GM20431 (cell line): ENCODE results near the gene WDR20.

Experiments used
- in situ Hi-C: fragments of 300-500 bp; cut with MseI, MboI; formaldehyde crosslinking; loops from one replicate; pipeline ENCODE4 v1.15.0; 2020; ENCODE audit warnings: low sequenced_read_pairs; ENCODE audit not compliant: unreplicated experiment

The WDR20 gene

DNA sequence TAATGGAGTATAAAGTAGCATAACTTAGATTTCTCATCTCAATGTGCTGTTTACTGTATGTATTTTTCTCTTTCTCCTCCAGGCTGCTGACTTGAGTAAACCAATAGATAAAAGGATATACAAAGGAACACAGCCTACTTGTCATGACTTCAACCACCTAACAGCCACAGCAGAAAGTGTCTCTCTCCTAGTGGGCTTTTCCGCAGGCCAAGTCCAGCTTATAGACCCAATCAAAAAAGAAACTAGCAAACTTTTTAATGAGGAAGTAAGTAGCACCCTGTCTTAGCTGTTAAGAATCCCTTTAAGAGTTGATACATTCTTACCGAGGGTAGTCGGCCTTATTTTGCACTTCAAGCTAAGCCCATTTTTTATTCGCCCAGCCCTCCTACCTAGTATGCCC, 55.2 kb downstream of the WDR20 start:
- in situ Hi-C loops: no loop called here

DNA sequence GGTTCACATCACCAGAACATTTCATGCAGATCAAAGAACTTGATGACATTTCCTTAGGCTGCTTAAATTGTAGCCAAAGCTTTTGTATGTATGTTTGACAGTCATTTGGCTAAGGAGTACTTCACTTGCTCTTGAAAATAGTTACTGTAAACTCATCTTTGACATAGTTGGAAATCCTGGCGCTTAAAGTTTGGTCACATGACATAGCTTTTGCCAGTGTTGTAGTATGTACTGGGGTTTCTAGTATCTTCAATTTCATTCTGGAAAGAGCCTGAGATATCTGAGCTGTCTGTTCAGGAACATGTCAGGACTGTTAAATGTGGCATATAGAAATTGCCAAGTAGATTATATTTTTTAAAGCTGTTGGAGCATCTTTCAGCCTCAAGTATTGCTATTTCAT, 55.7 kb downstream of the WDR20 start:
- in situ Hi-C loops: no loop called here

DNA sequence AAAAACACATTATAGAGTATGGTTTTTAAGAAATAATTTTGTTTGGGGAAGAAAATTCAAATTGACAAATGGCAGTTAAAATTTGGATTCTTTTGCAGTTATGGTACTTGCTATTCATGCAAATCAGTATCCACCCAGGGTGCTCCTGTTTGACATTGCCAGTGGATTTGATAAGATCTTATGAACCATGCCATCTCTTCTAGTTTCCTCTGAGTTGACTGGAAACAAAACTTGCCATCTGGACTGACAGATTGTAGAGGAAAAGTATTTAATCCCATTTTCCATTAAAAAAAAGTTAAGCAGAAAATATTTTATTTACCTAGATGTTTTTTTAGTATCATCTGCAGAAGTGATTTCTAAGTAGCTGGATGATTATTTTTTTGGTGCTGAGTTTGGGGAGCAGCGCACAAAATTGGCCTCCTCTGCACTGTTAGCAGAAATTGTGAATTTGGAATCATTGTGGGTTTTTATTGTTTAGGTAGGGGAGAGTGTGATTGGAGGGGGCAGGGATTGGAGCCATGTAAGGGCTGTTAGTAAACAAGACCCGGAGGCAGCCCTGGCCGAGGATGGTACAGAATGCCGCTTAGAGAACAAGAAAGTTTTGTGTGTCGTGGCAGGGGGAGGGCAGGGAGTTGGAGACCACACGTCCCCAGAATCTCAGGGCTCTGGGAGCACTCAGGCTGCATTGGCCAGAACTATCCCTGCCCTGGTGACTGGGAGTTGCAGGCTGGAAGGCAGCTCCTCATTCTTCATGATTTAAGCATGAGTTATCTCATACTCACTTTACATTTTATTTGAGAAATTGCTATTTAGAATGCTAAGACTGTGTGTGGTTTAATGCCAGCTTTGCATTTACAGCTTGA, 56.6 kb downstream of the WDR20 start:
- in situ Hi-C loops: no loop called here

DNA sequence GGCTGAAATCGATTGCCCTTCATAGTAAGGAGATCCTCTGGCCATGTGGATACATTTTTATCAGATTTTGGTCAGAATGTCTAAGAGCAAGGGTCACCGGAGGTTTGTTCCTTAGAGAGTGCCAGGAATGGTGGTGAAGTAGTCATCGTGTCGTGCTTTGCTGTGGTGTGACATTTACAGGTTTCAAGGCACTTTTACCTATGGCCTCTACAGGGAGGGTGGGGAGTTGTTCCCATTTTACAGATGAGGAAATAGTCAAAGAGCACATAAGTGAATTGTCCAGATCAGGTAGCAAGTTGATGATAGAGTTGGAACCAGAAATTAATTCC, 57.2 kb downstream of the WDR20 start:
- in situ Hi-C loops: no loop called here

DNA sequence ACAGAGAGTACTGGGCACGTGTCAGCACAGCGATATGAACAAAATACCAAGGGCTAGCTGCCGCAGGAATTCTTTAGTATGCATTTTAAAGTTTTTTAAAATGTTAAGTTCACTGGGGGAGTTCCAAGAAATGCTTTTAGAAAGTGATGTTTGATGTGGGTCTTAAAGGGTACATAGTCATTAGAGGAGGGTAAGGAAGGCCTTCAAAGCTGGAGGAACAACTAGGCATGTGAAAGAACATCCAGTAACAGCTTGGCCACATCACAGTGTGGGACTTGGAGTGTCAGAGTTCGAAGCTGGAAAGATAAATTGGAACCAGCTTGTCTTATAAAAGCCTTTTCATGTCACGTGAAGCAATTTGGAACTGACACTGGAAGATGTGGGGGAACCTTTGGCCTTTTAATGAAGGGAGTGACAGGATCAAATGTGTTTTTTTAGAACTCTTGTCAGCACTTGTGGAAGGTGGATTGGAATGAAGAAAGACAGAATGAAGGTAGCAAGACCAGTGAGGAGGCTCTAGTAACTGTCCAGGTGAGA, 57.7 kb downstream of the WDR20 start:
- in situ Hi-C loops: no loop called here

DNA sequence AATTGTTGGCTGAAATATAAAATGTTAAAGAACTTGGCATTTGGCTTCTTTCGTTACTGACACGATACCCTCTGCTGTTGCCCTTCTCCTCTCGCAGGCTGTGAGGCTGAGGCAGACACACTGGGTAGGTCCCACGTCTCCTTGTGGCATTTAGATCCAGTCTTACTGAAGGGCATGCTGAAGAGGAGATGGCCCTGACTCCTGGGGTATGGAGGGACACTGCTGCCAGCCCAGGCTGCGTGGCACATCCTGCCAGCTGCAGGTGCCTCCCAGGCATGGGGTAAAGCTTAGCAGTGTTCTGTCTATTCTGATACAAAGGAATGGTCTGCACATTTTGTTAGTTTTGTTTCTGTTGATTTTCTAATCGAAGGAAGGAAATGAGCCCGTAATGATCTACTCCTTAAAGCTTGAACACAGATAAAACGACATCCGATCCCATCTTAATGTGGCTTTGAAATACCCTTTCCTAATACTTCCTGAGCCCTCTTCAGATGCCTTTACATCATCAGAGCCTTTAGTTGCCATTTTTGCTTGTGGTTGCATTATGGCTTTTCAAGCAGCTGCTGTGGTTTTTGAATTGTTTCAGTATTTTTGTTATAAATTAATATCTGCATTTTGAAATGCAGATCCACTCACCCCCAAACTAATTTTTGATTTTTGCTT, 61.1 kb downstream of the WDR20 start:
- in situ Hi-C loops: no loop called here

DNA sequence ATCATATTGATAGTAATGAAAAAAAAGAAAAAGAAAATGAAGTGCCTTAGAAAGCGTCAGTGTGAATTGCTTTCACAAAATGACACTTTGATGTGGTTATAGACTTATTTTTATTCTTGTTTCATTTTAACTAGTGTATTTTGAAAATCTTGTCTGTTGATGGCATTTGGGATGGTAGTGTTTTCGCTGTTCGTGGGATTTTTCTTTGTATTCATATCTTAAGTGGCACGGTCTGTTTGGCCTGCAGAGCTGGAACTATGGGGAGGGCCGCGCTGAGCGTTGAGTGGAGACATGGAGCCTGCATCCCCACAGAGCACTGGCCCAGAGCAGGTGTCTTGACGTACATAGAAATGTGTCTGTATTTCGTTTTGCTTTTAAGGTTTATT, 61.6 kb downstream of the WDR20 start:
- in situ Hi-C loops: no loop called here

DNA sequence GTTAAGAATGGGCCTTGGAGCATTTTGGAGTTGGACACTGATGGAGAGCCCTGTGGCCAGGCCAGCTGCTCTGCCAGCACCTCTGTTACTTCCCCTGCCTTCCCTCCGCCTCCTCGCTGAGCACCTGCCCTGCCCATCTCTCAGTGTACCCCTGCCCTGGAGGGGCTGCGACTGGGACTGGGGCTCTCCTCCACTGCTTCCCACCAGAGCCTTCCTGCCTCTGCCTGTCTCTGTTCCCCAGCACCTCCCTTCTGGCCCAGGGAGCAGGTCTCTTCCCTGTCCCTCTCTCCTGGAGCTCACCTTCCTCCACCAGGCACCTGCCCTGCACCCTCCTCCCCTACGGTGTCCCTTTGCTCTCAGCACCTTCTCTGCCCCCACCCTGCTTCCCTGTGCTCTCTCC, 62.1 kb downstream of the WDR20 start:
- in situ Hi-C loops: no loop called here

DNA sequence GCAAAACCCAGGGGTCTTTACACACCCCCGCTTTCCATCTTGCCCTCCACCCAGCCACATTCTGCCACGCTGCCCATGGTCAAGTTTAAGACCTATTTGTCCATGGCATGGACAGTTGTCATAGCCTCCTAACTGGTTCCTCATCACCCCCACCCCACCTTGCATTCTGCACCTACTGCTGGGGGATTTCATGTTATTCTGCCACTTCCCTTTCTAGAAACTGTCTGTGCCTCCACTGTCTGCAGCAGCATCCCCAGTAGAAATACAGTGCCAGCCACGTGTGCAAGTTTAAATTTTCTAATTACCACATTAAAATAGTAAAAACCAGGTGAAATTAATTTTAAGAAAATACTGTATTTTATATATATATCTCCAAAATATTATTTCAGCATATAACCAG, 63.2 kb downstream of the WDR20 start:
- in situ Hi-C loops: no loop called here

DNA sequence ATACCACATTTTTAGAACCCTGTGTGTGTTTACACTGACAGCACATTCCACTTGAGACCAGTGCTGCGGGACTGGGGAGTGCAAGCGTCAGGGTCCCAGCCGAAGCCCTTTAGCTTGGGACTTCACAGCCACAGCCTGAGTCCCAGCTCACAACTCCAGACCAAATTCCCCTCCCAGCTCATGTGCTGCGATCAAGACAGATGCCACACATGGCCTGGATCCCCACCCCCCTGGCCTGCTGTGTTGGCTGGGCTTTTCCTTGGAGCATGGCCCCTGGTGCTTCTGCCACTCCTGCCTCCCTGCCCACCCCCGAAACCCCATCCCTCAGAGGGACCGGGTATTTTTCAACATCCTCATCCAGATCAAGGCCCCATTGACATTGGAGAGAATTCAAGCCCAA, 63.7 kb downstream of the WDR20 start:
- in situ Hi-C loops: no loop called here

DNA sequence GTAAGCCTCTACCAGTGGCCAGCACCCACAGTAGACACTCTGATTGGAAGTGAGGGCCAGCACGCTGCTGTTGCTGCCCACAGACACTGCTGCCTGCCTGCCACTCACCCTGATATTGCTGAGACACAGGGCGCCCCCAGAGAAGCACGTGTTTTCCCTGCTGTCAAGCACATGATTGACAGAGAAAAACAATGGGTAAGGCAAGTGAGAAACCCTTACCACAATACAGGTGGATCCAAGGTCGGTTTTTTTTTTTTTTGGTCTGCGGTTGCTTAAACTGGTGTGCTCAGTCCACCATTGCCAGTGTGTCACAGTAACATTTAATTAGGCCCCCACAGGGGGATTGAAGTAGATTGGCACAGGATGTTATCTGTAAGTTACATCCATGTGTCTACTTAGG, 65.9 kb downstream of the WDR20 start:
- in situ Hi-C loops: no loop called here

DNA sequence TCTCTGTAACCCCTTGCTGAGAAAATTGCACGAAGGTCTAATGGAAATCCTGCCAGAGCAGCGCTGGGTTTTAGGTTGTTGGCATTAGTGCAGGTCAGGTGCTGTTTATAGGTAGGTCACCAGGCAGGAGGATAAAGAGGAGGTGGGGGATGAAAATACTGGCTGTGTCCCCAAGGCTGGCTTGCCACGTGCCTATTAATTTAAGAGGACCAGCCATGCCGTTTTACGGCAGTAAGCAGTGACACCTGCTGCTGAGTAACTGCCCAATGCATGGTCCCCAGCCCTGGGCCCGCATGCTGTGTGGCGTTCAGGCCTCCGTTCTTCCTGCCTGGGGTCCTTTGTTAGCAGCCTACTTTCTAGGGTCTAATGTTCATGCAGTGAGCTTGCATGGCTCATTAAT, 67.2 kb downstream of the WDR20 start:
- in situ Hi-C loops: no loop called here

DNA sequence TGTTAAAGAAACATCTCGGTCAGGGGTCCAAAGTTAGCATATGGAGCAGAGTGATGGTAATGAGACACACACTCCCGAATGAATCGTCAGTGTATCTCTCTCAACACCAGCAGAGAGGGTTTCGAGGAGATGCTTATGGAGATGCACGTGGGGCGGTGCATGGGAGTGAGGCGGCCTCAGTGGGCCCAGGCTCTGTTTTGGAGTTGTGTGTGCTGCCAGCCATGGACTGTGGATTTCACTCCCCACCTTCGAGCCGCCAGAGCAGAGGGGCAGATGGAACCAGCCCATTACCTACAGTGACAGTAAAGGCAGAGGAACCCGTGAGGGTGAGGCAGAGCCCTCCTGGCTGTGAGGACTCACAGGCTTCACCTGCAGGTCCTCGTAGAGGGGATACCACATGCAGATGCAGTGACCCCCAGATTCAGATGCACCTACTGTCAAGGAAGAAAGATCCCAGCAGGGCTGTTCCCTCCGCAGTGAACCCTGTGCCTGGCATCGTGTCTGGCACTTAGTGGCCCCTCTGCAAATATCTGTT, 68.2 kb downstream of the WDR20 start:
- in situ Hi-C loops: no loop called here

DNA sequence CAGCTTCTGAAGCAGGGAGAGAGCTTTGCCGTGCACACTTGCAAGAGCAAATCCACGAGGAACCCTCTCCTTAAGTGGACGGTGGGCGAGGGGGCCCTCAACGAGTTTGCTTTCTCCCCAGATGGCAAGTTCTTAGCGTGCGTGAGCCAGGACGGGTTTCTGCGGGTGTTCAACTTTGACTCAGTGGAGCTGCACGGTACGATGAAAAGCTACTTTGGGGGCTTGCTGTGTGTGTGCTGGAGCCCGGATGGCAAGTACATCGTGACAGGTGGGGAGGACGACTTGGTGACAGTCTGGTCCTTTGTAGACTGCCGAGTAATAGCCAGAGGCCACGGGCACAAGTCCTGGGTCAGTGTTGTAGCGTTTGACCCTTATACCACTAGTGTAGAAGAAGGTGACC, 69.0 kb downstream of the WDR20 start:
- in situ Hi-C loops: no loop called here

DNA sequence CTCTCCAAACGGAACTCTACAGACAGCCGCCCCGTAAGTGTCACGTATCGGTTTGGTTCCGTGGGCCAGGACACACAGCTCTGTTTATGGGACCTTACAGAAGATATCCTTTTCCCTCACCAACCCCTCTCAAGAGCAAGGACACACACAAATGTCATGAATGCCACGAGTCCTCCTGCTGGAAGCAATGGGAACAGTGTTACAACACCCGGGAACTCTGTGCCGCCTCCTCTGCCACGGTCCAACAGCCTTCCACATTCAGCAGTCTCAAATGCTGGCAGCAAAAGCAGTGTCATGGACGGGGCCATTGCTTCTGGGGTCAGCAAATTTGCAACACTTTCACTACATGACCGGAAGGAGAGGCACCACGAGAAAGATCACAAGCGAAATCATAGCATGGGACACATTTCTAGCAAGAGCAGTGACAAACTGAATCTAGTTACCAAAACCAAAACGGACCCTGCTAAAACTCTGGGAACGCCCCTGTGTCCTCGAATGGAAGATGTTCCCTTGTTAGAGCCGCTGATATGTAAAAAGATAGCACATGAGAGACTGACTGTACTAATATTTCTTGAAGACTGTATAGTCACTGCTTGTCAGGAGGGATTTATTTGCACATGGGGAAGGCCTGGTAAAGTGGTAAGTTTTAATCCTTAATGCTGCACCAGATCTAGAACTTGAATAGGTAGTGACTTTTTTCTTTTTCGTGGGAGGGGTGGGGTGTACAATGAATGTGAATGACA, 69.7 kb downstream of the WDR20 start:
- in situ Hi-C loops: no loop called here

DNA sequence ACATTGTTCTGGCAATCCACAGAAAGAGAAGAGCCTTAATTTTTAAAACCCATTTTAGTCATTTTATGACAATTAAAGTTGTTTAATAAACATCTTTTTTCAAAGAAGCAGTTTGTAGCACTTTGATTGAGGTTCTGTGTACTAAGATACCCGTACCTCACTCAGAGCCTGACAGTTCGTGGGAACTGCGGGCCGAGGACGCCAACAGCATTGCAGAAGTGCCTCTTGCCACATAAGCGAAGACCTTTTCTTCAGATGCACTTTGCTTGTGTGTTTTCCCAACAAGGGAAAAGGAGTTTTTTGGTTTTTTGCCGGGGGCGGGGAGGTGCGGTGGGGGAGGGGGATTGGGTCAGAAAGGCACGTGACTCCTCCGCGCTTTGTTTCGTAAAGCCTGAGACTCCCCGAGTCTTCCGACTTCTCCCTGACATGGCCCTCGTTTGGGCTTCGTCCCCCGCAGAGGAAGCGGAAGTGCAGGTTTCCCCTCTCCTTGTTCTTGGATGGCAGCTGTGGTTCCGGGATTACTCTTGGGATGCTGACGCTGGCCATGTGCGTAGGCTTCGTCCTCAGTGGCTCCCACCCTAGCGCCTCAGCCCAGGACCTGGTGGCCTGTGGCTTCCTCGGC, 70.8 kb downstream of the WDR20 start:
- in situ Hi-C loops: no loop called here

DNA sequence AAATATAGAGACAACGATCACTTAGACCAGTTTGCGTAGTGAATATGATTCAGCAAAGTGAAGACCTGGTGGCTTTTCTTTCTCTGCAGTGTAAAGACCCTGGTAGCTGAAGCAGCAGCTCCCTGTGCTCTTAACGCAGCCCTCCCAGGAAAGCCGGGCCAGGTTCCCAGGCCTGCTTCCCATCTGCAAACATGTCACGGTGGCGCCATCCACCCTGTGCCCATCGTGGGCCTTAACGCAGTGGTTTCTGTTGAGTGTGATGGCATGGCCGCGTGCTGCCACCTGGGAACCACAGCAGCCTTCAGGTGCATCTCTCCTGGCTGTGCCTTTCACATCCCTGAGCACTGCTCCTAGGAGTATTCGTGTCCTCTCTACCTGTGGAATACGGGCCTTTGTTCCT, 71.5 kb downstream of the WDR20 start:
- in situ Hi-C loops: no loop called here

DNA sequence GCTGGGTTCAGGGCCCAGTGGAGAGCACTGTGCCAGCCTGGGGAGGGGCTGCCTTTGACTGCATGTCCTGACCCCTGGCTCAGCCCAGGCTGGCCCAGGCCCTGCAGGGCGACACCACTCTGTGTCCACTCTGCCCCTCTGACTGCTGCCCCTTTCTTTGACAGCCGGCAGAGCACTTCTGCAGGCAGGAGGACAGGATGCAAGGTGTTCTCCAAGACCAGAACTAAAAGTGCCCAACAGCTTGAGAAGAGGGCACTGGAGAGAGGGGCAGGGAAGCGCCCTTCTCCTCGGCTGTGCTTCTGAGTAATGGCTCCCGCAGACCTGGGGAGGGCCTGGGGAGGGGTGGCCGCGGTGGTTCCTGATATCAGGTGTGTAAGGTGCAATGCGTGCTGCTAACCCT, 72.7 kb downstream of the WDR20 start:
- in situ Hi-C loops: no loop called here

DNA sequence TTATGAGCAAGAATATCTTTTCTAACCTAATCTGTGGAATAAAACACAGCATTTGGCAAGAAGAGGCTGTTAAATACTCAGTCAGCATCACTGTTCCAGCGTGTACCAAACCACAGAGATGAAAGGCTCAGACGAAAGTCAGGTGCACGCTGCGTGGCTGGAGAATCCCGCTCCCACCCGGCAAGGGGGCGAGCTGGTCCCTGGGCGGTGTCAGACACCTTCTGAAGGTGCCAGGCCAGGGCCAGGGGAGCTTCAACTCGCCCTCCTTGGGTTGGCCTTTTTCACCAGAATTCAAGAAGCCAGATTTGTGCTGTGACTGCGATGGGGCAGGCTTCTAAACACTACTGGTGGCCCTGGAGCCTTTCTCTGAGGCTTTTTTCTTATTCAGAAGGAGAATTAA, 73.1 kb downstream of the WDR20 start:
- in situ Hi-C loops: no loop called here

DNA sequence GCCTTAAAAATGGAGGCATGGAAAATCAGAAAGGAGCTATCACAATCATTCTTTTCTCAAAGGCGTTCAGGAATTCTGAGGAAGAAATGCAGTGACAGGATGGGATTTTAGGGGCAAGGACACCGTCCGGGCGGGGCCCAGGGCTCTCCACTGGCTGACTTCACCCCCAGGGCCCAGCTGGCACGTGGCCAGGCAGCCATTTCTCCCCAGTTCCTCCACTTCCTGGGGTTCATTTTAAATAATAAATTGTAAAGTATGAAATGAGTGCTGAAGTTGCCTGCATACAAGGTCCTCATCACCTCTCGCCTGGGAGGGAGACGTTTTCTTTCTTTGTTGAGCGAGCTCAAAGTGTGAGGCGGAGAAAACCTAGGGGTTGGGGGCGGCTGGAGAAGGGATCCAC, 73.8 kb downstream of the WDR20 start:
- in situ Hi-C loops: no loop called here
